Smooth muscle cell (in vitro differentiated cells): ENCODE results near the gene CRYGN. TPM values are rescaled to one million over a fixed set of nuclear protein-coding genes. Genes with fewer than 3 reads are reported as not detected.

Experiments
- DNase-seq: peaks from one replicate; lab custom pipeline; 2025; ENCODE audit not compliant: unreplicated experiment; lab: John Stamatoyannopoulos, UW
- H2AFZ ChIP-seq: fragments of 200-600 bp; sonication (generic); 2 replicates; pipeline ENCODE4 v1.6.0; 2016; ENCODE audit warnings: antibody characterized with exemption, low read depth, mild to moderate bottlenecking
- H3F3A ChIP-seq: fragments of 200-600 bp; sonication (generic); 2 replicates; pipeline ENCODE4 v1.6.0; 2017; ENCODE audit warnings: antibody characterized with exemption, low read depth
- H3K27ac ChIP-seq: fragments of 200-600 bp; sonication (generic); 2 replicates; pipeline ENCODE4 v1.5.1; 2016; ENCODE audit warnings: low read depth, mild to moderate bottlenecking
- H3K27me3 ChIP-seq: fragments of 200-600 bp; sonication (generic); 2 replicates; pipeline ENCODE4 v1.6.1; 2016; ENCODE audit warnings: low read depth, mild to moderate bottlenecking
- H3K36me3 ChIP-seq: fragments of 200-600 bp; sonication (generic); 2 replicates; pipeline ENCODE4 v1.5.1; 2016; ENCODE audit warnings: low read depth
- H3K4me1 ChIP-seq: fragments of 200-600 bp; sonication (generic); 2 replicates; pipeline ENCODE4 v1.5.1; 2016; ENCODE audit warnings: low read depth
- H3K4me2 ChIP-seq: fragments of 200-600 bp; sonication (generic); 2 replicates; pipeline ENCODE4 v1.6.0; 2016; ENCODE audit warnings: mild to moderate bottlenecking
- H3K4me3 ChIP-seq: fragments of 200-600 bp; sonication (generic); 2 replicates; pipeline ENCODE4 v1.5.1; 2016; ENCODE audit warnings: mild to moderate bottlenecking
- H3K79me2 ChIP-seq: fragments of 200-600 bp; sonication (generic); 2 replicates; pipeline ENCODE4 v1.6.0; 2016; ENCODE audit warnings: low read depth, mild to moderate bottlenecking
- H3K9ac ChIP-seq: fragments of 200-600 bp; sonication (generic); 2 replicates; pipeline ENCODE4 v1.6.0; 2016; ENCODE audit warnings: low read depth
- H3K9me3 ChIP-seq: fragments of 200-600 bp; sonication (generic); replicated peaks from 2 replicates; pipeline ENCODE4 v1.5.1; 2016; ENCODE audit warnings: low read depth
- H4K20me1 ChIP-seq: fragments of 200-600 bp; sonication (generic); 2 replicates; pipeline ENCODE4 v1.6.0; 2016; ENCODE audit warnings: low read depth
- WGBS: methylation state at CpG from one replicate; pipeline ENCODE4 v1.1.7; 2016; ENCODE audit warnings: low lambda C conversion rate; 5-methylcytosine and 5-hydroxymethylcytosine counted together
- polyA plus RNA-seq: library from polyadenylated mRNA; unstranded; fragments of >200 nt; fragmentation: Nextera tagmentation; extraction: Ambion mirVana; gene quantifications from 2 replicates; pipeline ENCODE4 v1.2.1, GENCODE V29; 2016
- total RNA-seq: library from RNA; depleted of rRNA; stranded (reverse); fragments of >200 nt; gene quantifications from 2 replicates; pipeline ENCODE4 v1.2.3, GENCODE V29; 2014
- TF ChIP-seq, protein P1 (sequence below): fragments of 200-600 bp; sonication (generic); IDR thresholded peaks from 2 replicates; pipeline ENCODE4 v1.5.1; 2017; ENCODE audit warnings: borderline replicate concordance, mild to moderate bottlenecking, antibody characterized with exemption; ENCODE audit not compliant: insufficient read depth, poor library complexity, severe bottlenecking

The CRYGN gene
- total and polyA plus RNA-seq, 2 experiments from 2014 or later: 0.13 TPM; not detected in 1

DNA sequence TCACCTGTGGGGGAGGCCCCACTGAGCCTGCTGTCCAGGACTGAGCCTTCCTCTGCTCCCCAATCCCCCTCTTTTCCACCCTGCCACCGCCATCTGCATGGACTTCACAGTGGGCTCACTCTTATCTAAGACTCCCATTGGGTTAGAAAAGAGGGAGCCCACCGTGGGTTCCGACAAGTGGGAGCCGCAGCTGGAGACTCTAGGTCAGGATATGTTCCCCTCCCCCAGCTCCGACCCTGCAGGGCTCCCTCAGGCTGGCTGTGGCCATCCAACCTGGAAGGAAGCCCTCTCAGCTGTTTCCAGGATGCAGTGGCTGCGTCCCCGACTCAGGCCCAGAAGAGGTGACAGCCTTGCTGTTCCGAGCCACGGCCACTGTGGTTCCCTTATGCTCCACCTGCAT, 34.9 kb downstream of the CRYGN start:
- Histone ChIP-seq H3F3A (no peaks in the 10 kb centered on the region), H3K27me3 (peaks cover 17% of the 10 kb centered on the region), H3K4me3 (no peak overlapping the region), H3K36me3 (no peaks in the 10 kb centered on the region), H3K4me1 (no peaks in the 10 kb centered on the region), H4K20me1 (no peaks in the 10 kb centered on the region), H3K9ac (no peak overlapping the region), H2AFZ (no peak overlapping the region), H3K9me3 (no peaks in the 10 kb centered on the region), H3K79me2 (no peaks in the 10 kb centered on the region), H3K27ac (no peak overlapping the region), H3K4me2 (no peak overlapping the region)
- TF ChIP-seq, protein P1, sequence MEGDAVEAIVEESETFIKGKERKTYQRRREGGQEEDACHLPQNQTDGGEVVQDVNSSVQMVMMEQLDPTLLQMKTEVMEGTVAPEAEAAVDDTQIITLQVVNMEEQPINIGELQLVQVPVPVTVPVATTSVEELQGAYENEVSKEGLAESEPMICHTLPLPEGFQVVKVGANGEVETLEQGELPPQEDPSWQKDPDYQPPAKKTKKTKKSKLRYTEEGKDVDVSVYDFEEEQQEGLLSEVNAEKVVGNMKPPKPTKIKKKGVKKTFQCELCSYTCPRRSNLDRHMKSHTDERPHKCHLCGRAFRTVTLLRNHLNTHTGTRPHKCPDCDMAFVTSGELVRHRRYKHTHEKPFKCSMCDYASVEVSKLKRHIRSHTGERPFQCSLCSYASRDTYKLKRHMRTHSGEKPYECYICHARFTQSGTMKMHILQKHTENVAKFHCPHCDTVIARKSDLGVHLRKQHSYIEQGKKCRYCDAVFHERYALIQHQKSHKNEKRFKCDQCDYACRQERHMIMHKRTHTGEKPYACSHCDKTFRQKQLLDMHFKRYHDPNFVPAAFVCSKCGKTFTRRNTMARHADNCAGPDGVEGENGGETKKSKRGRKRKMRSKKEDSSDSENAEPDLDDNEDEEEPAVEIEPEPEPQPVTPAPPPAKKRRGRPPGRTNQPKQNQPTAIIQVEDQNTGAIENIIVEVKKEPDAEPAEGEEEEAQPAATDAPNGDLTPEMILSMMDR: no peak
- DNase-seq: no peak
- WGBS: 96% methylated on average over 9 of the region's 9 CpGs

DNA sequence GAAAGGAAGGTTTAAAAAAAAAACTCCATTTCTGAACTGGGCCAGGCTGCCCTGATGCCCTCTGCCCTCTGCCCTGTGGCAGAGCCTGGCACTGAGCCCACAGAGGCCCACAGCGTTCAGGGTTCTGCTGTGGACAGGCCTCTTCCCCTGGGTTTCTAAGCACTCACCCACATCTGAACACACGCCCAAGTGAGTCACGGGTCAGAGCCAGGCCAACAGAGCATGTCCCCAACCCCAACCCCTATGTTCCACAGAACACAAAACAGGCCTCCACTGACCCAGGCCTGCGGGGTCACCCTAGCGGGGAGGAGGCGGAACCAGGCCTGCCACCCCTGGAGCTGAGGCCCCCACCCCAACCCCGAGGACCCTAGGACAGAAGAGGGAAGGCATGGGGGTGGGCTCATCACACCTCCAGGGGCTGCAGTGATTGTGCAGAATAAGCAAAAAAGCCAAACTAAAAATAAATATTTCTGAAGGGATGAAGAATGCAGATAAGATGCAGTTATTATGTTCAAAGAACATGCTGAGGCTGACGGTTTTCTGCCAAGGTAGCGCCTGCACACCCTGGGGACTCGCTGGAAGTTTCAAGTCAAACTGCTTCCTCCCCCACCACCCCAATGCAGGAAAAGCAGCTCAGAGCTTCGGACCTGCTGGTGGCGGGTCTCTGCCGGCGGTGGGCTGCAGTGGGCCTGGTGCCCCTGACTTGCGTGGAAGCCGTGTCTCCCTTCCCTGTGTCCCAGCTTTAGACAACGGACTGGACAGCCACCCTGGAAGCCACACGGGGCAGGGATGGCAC, 35.5 kb downstream of the CRYGN start:
- no peak overlapping the region for H3K27ac ChIP-seq
- H3K4me3 ChIP-seq: no peak overlapping the region
- no peak overlapping the region for H3K4me2 ChIP-seq
- no peaks in the 10 kb centered on the region for H3K36me3 ChIP-seq
- no peaks in the 10 kb centered on the region for H3K9me3 ChIP-seq
- no peak for DNase-seq
- TF ChIP-seq, protein P1: no peak
- H3K4me1 ChIP-seq: no peaks in the 10 kb centered on the region
- no peaks in the 10 kb centered on the region for H3F3A ChIP-seq
- no peaks in the 10 kb centered on the region for H4K20me1 ChIP-seq
- H2AFZ ChIP-seq: no peak overlapping the region
- no peak overlapping the region for H3K9ac ChIP-seq
- no peaks in the 10 kb centered on the region for H3K79me2 ChIP-seq
- peaks cover 11% of the 10 kb centered on the region for H3K27me3 ChIP-seq
- 80% methylated on average over 18 of the region's 18 CpGs for WGBS

DNA sequence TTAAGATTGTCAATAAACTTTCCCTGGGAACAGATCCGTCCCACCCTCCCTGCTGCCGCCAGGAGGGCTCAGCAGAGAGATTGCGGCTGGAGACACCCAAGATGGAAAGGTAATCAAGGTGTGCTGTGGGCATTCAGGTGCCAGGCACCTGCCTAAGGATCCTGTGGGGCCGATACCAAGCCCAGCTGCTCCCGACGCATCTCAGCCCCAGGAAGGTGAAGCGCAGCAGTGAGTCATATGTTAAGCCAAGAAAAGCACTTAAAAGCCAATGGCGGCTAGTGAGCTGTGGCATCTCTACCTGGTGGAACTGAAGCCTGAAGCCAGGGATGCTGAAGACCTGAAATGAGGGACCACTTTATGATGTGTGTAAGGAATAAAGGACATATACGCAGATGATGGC, 36.2 kb downstream of the CRYGN start:
- H3K79me2 ChIP-seq: no peaks in the 10 kb centered on the region
- no peak overlapping the region for H3K9ac ChIP-seq
- H3K4me1 ChIP-seq: no peaks in the 10 kb centered on the region
- H3K27me3 ChIP-seq: peaks cover 4% of the 10 kb centered on the region
- DNase-seq: no peak
- H4K20me1 ChIP-seq: no peaks in the 10 kb centered on the region
- H2AFZ ChIP-seq: no peak overlapping the region
- H3K4me3 ChIP-seq: no peak overlapping the region
- H3F3A ChIP-seq: no peaks in the 10 kb centered on the region
- no peak overlapping the region for H3K27ac ChIP-seq
- no peak overlapping the region for H3K4me2 ChIP-seq
- WGBS: 87% methylated on average over 9 of the region's 9 CpGs
- TF ChIP-seq, protein P1: no peak
- no peaks in the 10 kb centered on the region for H3K9me3 ChIP-seq
- H3K36me3 ChIP-seq: no peaks in the 10 kb centered on the region
